Measurements from ENCODE around the gene HDAC2. TPM values are rescaled to one million over a fixed set of nuclear protein-coding genes. Genes with fewer than 3 reads are reported as not detected.

Gene HDAC2
- total and polyA plus RNA-seq, 2 of the 13 experiments (the other 11 are each of a cell fraction or from before 2014, with no cell fraction given): 99.6 to 114 TPM

- no peak for FAIRE-seq
- no peak for ATAC-seq
Observed at GRCh38 chr6:113901482-113901881, 69.5 kb downstream of the HDAC2 start.

More at GRCh38 chr6:113901482-113901881, 69.5 kb downstream of the HDAC2 start:
- H3K79me2 ChIP-seq (ENCODE audit: insufficient read depth, low read length): no peaks in the 10 kb centered on the region
- H3K36me3 ChIP-seq (replicated peaks in 1 of 2; ENCODE audit: control insufficient read depth in 1 of 2, insufficient read depth in 2 of 2, low read length in 2 of 2): no peaks in the 10 kb centered on the region
- H2AFZ ChIP-seq (ENCODE audit: low read length): no peak overlapping the region
- H3K4me2 ChIP-seq (ENCODE audit: low read depth, low read length): no peak overlapping the region
- peaks cover 0 to 9% of the 10 kb centered on the region in 2 experiments; a peak in 3 of 5 replicates for H3K27me3 ChIP-seq (ENCODE audit: control insufficient read depth in 1 of 2, insufficient read depth in 2 of 2, low read length in 2 of 2)
- H3K4me1 ChIP-seq (ENCODE audit: insufficient read depth, low read length): peaks cover 24% of the 10 kb centered on the region
- TF ChIP-seq NR2F1 (CRISPR knock-in tag; IDR thresholded peaks at IDR 0.05) (no peak), GATA4 (IDR thresholded peaks at IDR 0.05; ENCODE audit: borderline replicate concordance, low read depth) (no peak), RFXANK (CRISPR knock-in tag; IDR thresholded peaks at IDR 0.05) (no peak), SIX4 (CRISPR knock-in tag; IDR thresholded peaks at IDR 0.05) (no peak), ZNF513 (CRISPR knock-in tag; conservative IDR thresholded peaks at IDR 0.05) (no peak), MXD1 (CRISPR knock-in tag; IDR thresholded peaks at IDR 0.05) (no peak), CCDC6 (CRISPR knock-in tag; IDR thresholded peaks at IDR 0.05) (no peak), TCF12 (IDR thresholded peaks at IDR 0.05) (no peak), TCF12 (CRISPR knock-in tag; IDR thresholded peaks at IDR 0.05) (no peak), GABPB1 (CRISPR knock-in tag; IDR thresholded peaks at IDR 0.05) (no peak), ZNF549 (CRISPR knock-in tag; IDR thresholded peaks at IDR 0.05) (no peak), ZNF720 (CRISPR knock-in tag; IDR thresholded peaks at IDR 0.05) (no peak), SSRP1 (CRISPR knock-in tag; IDR thresholded peaks at IDR 0.05) (no peak), ZNF253 (CRISPR knock-in tag; IDR thresholded peaks at IDR 0.05; ENCODE audit: borderline replicate concordance) (no peak), ZBTB34 (CRISPR knock-in tag; IDR thresholded peaks at IDR 0.05) (no peak), KAT8 (CRISPR knock-in tag; IDR thresholded peaks at IDR 0.05) (no peak), ZNF572 (CRISPR knock-in tag; IDR thresholded peaks at IDR 0.05) (no peak), KLF13 (CRISPR knock-in tag; IDR thresholded peaks at IDR 0.05) (no peak), SALL1 (CRISPR knock-in tag; IDR thresholded peaks at IDR 0.05) (no peak), ZNF354B (CRISPR knock-in tag; IDR thresholded peaks at IDR 0.05) (no peak)
- TF ChIP-seq, protein P1, sequence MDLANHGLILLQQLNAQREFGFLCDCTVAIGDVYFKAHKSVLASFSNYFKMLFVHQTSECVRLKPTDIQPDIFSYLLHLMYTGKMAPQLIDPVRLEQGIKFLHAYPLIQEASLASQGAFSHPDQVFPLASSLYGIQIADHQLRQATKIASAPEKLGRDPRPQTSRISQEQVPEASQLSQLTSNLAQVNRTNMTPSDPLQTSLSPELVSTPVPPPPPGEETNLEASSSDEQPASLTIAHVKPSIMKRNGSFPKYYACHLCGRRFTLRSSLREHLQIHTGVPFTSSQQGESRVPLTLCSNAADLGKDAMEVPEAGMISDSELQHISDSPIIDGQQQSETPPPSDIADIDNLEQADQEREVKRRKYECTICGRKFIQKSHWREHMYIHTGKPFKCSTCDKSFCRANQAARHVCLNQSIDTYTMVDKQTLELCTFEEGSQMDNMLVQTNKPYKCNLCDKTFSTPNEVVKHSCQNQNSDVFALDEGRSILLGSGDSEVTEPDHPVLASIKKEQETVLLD (CRISPR knock-in tag; IDR thresholded peaks at IDR 0.05; ENCODE audit: low read depth): no peak
- DNase-seq (ENCODE audit: low spot score): no peak
- in situ Hi-C loops (cut with HindIII; ENCODE audit: extremely low pct_ligation_motif_present, low pct_unique_long_range_greater_than_20kb) (loop anchor here (10.0 to 25.0 kb wide), 2 partner anchors 1017 to 1564 kb away; partner anchors contain the start of gene RFPL4B), intact Hi-C loops (cut with micrococcal nuclease; ENCODE audit: unreplicated experiment) (no loop called here)
- CTCF ChIA-PET (ENCODE audit: low intra/inter-chr PET ratio, low total read pairs): no interaction called here
- H4K20me1 ChIP-seq (ENCODE audit: insufficient read depth, low read length): no peaks in the 10 kb centered on the region
- no peak overlapping the region for H3K4me3 ChIP-seq (replicated peaks in 1 of 3; ENCODE audit: insufficient read depth in 1 of 3, low read depth in 2 of 3, low read length in 3 of 3)
- no peak overlapping the region for H3K27ac ChIP-seq (ENCODE audit: extremely low read length, insufficient read depth, low read length)
- no peak overlapping the region for H3K9ac ChIP-seq (ENCODE audit: insufficient read depth, low read depth, low read length)
- POLR2A ChIA-PET: no interaction called here
- 77% methylated on average over 2 of the region's 2 CpGs for WGBS (ENCODE audit: low lambda C conversion rate)
- BruUV-seq (replicated peaks): no TSS peak
- H3K9me3 ChIP-seq (ENCODE audit: low read length): no peaks in the 10 kb centered on the region
